SK-N-MC (cell line): ENCODE data around the gene DPEP1.

Experiments used
- EZH2 ChIP-seq: fragments of 200-600 bp; sonication (generic); IDR thresholded peaks from one replicate; pipeline ENCODE4 v1.6.1; 2017; ENCODE audit warnings: antibody characterized with exemption
- POLR2AphosphoS5 ChIP-seq: IDR thresholded peaks from 2 replicates; pipeline ENCODE4 v1.6.1; 2012; ENCODE audit warnings: mild to moderate bottlenecking, low read depth, low read length, borderline replicate concordance

GRCh38 chr16:89619840-89620239, 6.4 kb downstream of the DPEP1 start:
- TF ChIP-seq EZH2 = no peak
- no peak for TF ChIP-seq POLR2AphosphoS5
